Right atrium auricular region (tissue), 2 donors: ENCODE measurements around the gene RAB36. TPM values are rescaled to one million over a fixed set of nuclear protein-coding genes. Genes with fewer than 3 reads are reported as not detected.

Experiments
- DNase-seq: peaks from one replicate; pipeline ENCODE4 v3.0.0-alpha.2; 2019; ENCODE audit warnings: low spot score
- H3K27ac ChIP-seq, 2 donors: fragments of 200-600 bp; sonication (generic); 1 replicate in 1 of 2; 2 replicates in 1 of 2; pipeline ENCODE4 v1.5.1; 2016 to 2019
- H3K27me3 ChIP-seq, 2 donors: fragments of 200-600 bp; sonication (generic); one replicate each; pipeline versions ENCODE4 v1.5.1 to v1.6.0; 2017 to 2019
- H3K36me3 ChIP-seq: fragments of 200-600 bp; sonication (generic); one replicate; pipeline ENCODE4 v1.5.1; 2016
- H3K4me1 ChIP-seq, 2 donors: fragments of 200-600 bp; sonication (generic); one replicate each; pipeline versions ENCODE4 v1.5.1 to v1.6.0; 2017 to 2019
- H3K4me3 ChIP-seq, 2 donors: fragments of 200-600 bp; sonication (generic); 1 replicate in 1 of 2; 2 replicates in 1 of 2; pipeline ENCODE4 v1.5.1; 2017 to 2019; ENCODE audit warnings: mild to moderate bottlenecking in 1 of 2, moderate library complexity in 1 of 2
- H3K9me3 ChIP-seq, 2 donors: fragments of 200-600 bp; sonication (generic); one replicate each; pipeline ENCODE4 v1.5.1; 2019
- CTCF ChIP-seq, 2 donors: fragments of 200-600 bp; sonication (generic); IDR thresholded peaks; one replicate each; pipeline ENCODE4 v1.5.1; 2019; ENCODE audit warnings: antibody characterized with exemption in 2 of 2
- total RNA-seq, 2 donors: library from RNA; depleted of rRNA; stranded (reverse); fragments of >200 nt; gene quantifications; one replicate each; pipeline ENCODE4 v1.1.0, GENCODE V29; 2016

The RAB36 gene
- total RNA-seq, 2 donors from 2014 or later = 0.59 to 2.0 TPM

GRCh38 chr22:23182309-23183060, 37.2 kb downstream of the RAB36 start:
- Histone ChIP-seq H3K9me3 (no peaks in the 10 kb centered on the region), H3K4me1 (peaks cover 0 to 57% of the 10 kb centered on the region in 2 donors), H3K4me3 (peak overlapping the region; percentile 67 to 70), H3K27ac (peak overlapping the region in 1 of 2 donors; percentile 31), H3K36me3 (no peaks in the 10 kb centered on the region), H3K27me3 (no peaks in the 10 kb centered on the region)
- no peak for TF ChIP-seq CTCF (IDR thresholded peaks at IDR 0.05)
- no peak for DNase-seq

GRCh38 chr22:23183061-23183698, 37.9 kb downstream of the RAB36 start:
- Histone ChIP-seq H3K4me3 (peak overlapping the region; percentile 67 to 70), H3K27ac (peak overlapping the region in 1 of 2 donors; percentile 24), H3K4me1 (peaks cover 0 to 62% of the 10 kb centered on the region in 2 donors), H3K9me3 (no peaks in the 10 kb centered on the region), H3K36me3 (no peaks in the 10 kb centered on the region), H3K27me3 (no peaks in the 10 kb centered on the region)
- peak; percentile 69 for DNase-seq
- TF ChIP-seq CTCF (IDR thresholded peaks at IDR 0.05) = no peak

- peaks cover 0 to 56% of the 10 kb centered on the region in 2 donors for H3K4me1 ChIP-seq
- no peaks in the 10 kb centered on the region for H3K27me3 ChIP-seq
- no peak for TF ChIP-seq CTCF (IDR thresholded peaks at IDR 0.05)
- no peak overlapping the region for H3K27ac ChIP-seq
- H3K4me3 ChIP-seq = no peak overlapping the region
- no peaks in the 10 kb centered on the region for H3K36me3 ChIP-seq
- no peak for DNase-seq
- H3K9me3 ChIP-seq = no peaks in the 10 kb centered on the region
Measured at GRCh38 chr22:23184100-23184763, 39.0 kb downstream of the RAB36 start.

GRCh38 chr22:23184764-23185113, 39.5 kb downstream of the RAB36 start:
- DNase-seq = no peak
- peaks cover 0 to 56% of the 10 kb centered on the region in 2 donors for H3K4me1 ChIP-seq
- TF ChIP-seq CTCF (IDR thresholded peaks at IDR 0.05) = no peak
- no peak overlapping the region for H3K27ac ChIP-seq
- H3K4me3 ChIP-seq = no peak overlapping the region
- no peaks in the 10 kb centered on the region for H3K36me3 ChIP-seq
- H3K27me3 ChIP-seq = no peaks in the 10 kb centered on the region
- no peaks in the 10 kb centered on the region for H3K9me3 ChIP-seq

GRCh38 chr22:23187211-23187610, 41.9 kb downstream of the RAB36 start:
- Histone ChIP-seq H3K27ac (no peak overlapping the region), H3K9me3 (no peaks in the 10 kb centered on the region), H3K36me3 (no peaks in the 10 kb centered on the region), H3K27me3 (no peaks in the 10 kb centered on the region), H3K4me1 (peaks cover 0 to 61% of the 10 kb centered on the region in 2 donors), H3K4me3 (no peak overlapping the region)
- no peak for TF ChIP-seq CTCF (IDR thresholded peaks at IDR 0.05)
- DNase-seq = no peak
